H1 (cell line): ENCODE data around the gene ZNF598. TPM values are rescaled to one million over a fixed set of nuclear protein-coding genes. Genes with fewer than 3 reads are reported as not detected.

Experiments
- CTCF ChIA-PET: fragments of 300-600 bp; sonication (Branson Sonifier 250); formaldehyde crosslinking; loops from one replicate; lab custom pipeline; 2021; ENCODE audit not compliant: partially characterized antibody; lab: Charles Lee
- POLR2A ChIA-PET: fragments of 300-600 bp; sonication (Branson Sonifier 250); formaldehyde crosslinking; loops from one replicate; lab custom pipeline; 2021; ENCODE audit warnings: inconsistent platforms; ENCODE audit not compliant: partially characterized antibody; lab: Charles Lee
- DNase-seq, 2 experiments: peaks; one replicate each; pipeline versions ENCODE4 v3.0.0 to v3.0.0-alpha.2; 2010 to 2022; ENCODE audit warnings: low spot score in 2 of 2, low read depth in 1 of 2, mixed read lengths in 1 of 2
- FAIRE-seq: peaks from 2 replicates; lab custom pipeline; 2011; peaks lifted over from hg19 to GRCh38; lab: Jason Lieb, UNC
- H2AFZ ChIP-seq: 2 replicates; pipeline ENCODE4 v1.8.1; 2012; ENCODE audit warnings: low read length, inconsistent platforms
- H2AK5ac ChIP-seq: 2 replicates; pipeline ENCODE4 v1.6.1; 2013; ENCODE audit warnings: low read depth, low read length
- H2BK120ac ChIP-seq: replicated peaks from 2 replicates; pipeline ENCODE3; 2013; ENCODE audit warnings: low read depth, low read length, inconsistent platforms
- H2BK12ac ChIP-seq: 2 replicates; pipeline ENCODE4 v1.6.1; 2013; ENCODE audit warnings: low read depth, low read length
- H2BK15ac ChIP-seq: 2 replicates; pipeline ENCODE4 v1.6.1; 2013; ENCODE audit warnings: low read length
- H2BK20ac ChIP-seq: 2 replicates; pipeline ENCODE4 v1.6.1; 2013; ENCODE audit warnings: low read length
- H2BK5ac ChIP-seq: 2 replicates; pipeline ENCODE4 v1.6.1; 2013; ENCODE audit warnings: low read depth, low read length
- H3K14ac ChIP-seq: 2 replicates; pipeline ENCODE4 v1.6.1; 2013; ENCODE audit warnings: inconsistent platforms; ENCODE audit not compliant: insufficient read length
- H3K18ac ChIP-seq: 2 replicates; pipeline ENCODE4 v1.6.1; 2013; ENCODE audit warnings: low read length; ENCODE audit errors: extremely low read depth
- H3K23ac ChIP-seq: 2 replicates; pipeline ENCODE4 v1.6.1; 2013; ENCODE audit warnings: inconsistent platforms; ENCODE audit not compliant: insufficient read length
- H3K23me2 ChIP-seq: 2 replicates; pipeline ENCODE4 v1.6.1; 2013; ENCODE audit warnings: low read depth, low read length
- H3K27ac ChIP-seq: 2 replicates; pipeline ENCODE4 v1.6.1; 2011; ENCODE audit warnings: low read depth, low read length, inconsistent platforms
- H3K27me3 ChIP-seq, 4 experiments: replicated peaks in 1 of 4; 1 replicate in 1 of 4; 2 replicates in 3 of 4; pipeline versions ENCODE4 v1.6.1 to v1.8.1; 2011 to 2013; ENCODE audit warnings: low read length in 3 of 4, mild to moderate bottlenecking in 3 of 4, inconsistent platforms in 2 of 4, mixed read lengths in 2 of 4, moderate library complexity in 1 of 4; ENCODE audit not compliant: control insufficient read depth in 3 of 4, insufficient read depth in 3 of 4; ENCODE audit errors: extremely low read depth in 1 of 4
- H3K36me3 ChIP-seq, 4 experiments: 2 replicates each; pipeline versions ENCODE4 v1.6.1 to v1.8.1; 2011 to 2013; ENCODE audit warnings: mild to moderate bottlenecking in 4 of 4, low read length in 3 of 4, moderate library complexity in 2 of 4, control low read depth in 1 of 4, inconsistent platforms in 1 of 4; ENCODE audit not compliant: insufficient read depth in 4 of 4, control insufficient read depth in 2 of 4
- H3K4ac ChIP-seq: replicated peaks from 2 replicates; pipeline ENCODE3; 2013; ENCODE audit warnings: low read length, low read depth, mixed read lengths, inconsistent platforms; ENCODE audit not compliant: insufficient read length
- H3K4me1 ChIP-seq, 4 experiments: replicated peaks in 1 of 4; 1 replicate in 1 of 4; 2 replicates in 3 of 4; pipeline versions ENCODE4 v1.6.1 to v1.8.1; 2011 to 2013; ENCODE audit warnings: low read length in 3 of 4, inconsistent platforms in 2 of 4, mixed read lengths in 1 of 4; ENCODE audit not compliant: insufficient read depth in 4 of 4, control insufficient read depth in 3 of 4
- H3K4me2 ChIP-seq, 2 experiments: 2 replicates each; pipeline versions ENCODE4 v1.6.1 to v1.8.1; 2011 to 2013; ENCODE audit warnings: low read depth in 2 of 2, low read length in 2 of 2, control low read depth in 1 of 2, inconsistent platforms in 1 of 2, mild to moderate bottlenecking in 1 of 2; ENCODE audit not compliant: insufficient read depth in 1 of 2
- H3K4me3 ChIP-seq, 4 experiments: fragments of 200-600, 300-600 bp in 1 of 4; sonication (generic), shearing (Covaris generic), sonication (Bioruptor Twin) in 1 of 4; 2 replicates each; pipeline versions ENCODE4 v1.5.1 to v1.8.1; 2011 to 2016; ENCODE audit warnings: low read length in 4 of 4, low read depth in 3 of 4, control low read depth in 2 of 4, inconsistent platforms in 2 of 4, mild to moderate bottlenecking in 2 of 4, mixed read lengths in 1 of 4, moderate library complexity in 1 of 4; ENCODE audit not compliant: insufficient read depth in 2 of 4; ENCODE audit errors: extremely low read depth in 1 of 4
- H3K56ac ChIP-seq: replicated peaks from 2 replicates; pipeline ENCODE3; 2013; ENCODE audit warnings: low read depth, mild to moderate bottlenecking, mixed read lengths, low read length, inconsistent platforms; ENCODE audit not compliant: insufficient read length
- H3K79me1 ChIP-seq: 2 replicates; pipeline ENCODE4 v1.6.1; 2013; ENCODE audit warnings: low read depth, low read length, control low read depth
- H3K79me2 ChIP-seq, 2 experiments: 2 replicates each; pipeline versions ENCODE4 v1.6.1 to v1.8.1; 2012 to 2013; ENCODE audit warnings: low read length in 2 of 2, mild to moderate bottlenecking in 2 of 2, inconsistent platforms in 1 of 2; ENCODE audit not compliant: insufficient read depth in 2 of 2, control insufficient read depth in 1 of 2
- H3K9ac ChIP-seq, 4 experiments: replicated peaks in 1 of 4; 1 replicate in 1 of 4; 2 replicates in 3 of 4; pipeline versions ENCODE4 v1.6.1 to v1.8.1; 2011 to 2013; ENCODE audit warnings: low read depth in 3 of 4, low read length in 3 of 4, control low read depth in 2 of 4, mild to moderate bottlenecking in 2 of 4, moderate library complexity in 2 of 4, inconsistent platforms in 1 of 4; ENCODE audit errors: extremely low read depth in 1 of 4
- H3K9me3 ChIP-seq, 2 experiments: 2 replicates each; pipeline versions ENCODE4 v1.6.1 to v1.8.1; 2012 to 2013; ENCODE audit warnings: mild to moderate bottlenecking in 2 of 2, moderate library complexity in 2 of 2, control low read depth in 1 of 2, inconsistent platforms in 1 of 2, low read depth in 1 of 2, low read length in 1 of 2, mixed read lengths in 1 of 2; ENCODE audit not compliant: insufficient read depth in 2 of 2
- H4K20me1 ChIP-seq, 2 experiments: replicated peaks in 1 of 2; 2 replicates each; pipeline versions ENCODE3 to v1.8.1; 2011 to 2013; ENCODE audit warnings: inconsistent platforms in 2 of 2, low read length in 2 of 2, mild to moderate bottlenecking in 1 of 2; ENCODE audit not compliant: insufficient read depth in 2 of 2, control insufficient read depth in 1 of 2
- H4K5ac ChIP-seq: 2 replicates; pipeline ENCODE4 v1.6.1; 2013; ENCODE audit warnings: low read length, low read depth, mixed read lengths, inconsistent platforms; ENCODE audit not compliant: insufficient read length
- H4K8ac ChIP-seq: 2 replicates; pipeline ENCODE4 v1.8.0; 2013; ENCODE audit warnings: mild to moderate bottlenecking, moderate library complexity, low read length, inconsistent platforms; ENCODE audit not compliant: insufficient read depth; ENCODE audit errors: extremely low read depth
- H4K91ac ChIP-seq: replicated peaks from 2 replicates; pipeline ENCODE3; 2013; ENCODE audit warnings: low read length, mixed read lengths, inconsistent platforms; ENCODE audit not compliant: insufficient read length
- ATF2 ChIP-seq: IDR thresholded peaks from 2 replicates; pipeline ENCODE4 v1.6.1; 2012; ENCODE audit warnings: low read length, inconsistent platforms
- CBX8 ChIP-seq: fragments of 300-800, 300-1000 bp; sonication (generic); IDR thresholded peaks from 2 replicates; pipeline ENCODE4 v1.7.1; 2016; ENCODE audit warnings: low read depth, low read length, borderline replicate concordance
- FOSL1 ChIP-seq: IDR thresholded peaks from 2 replicates; pipeline ENCODE4 v1.6.1; 2011; ENCODE audit warnings: mild to moderate bottlenecking, low read depth, low read length, moderate library complexity; ENCODE audit not compliant: insufficient read depth
- GTF2F1 ChIP-seq: IDR thresholded peaks from 2 replicates; pipeline ENCODE4 v1.6.1; 2012; ENCODE audit warnings: low read depth, low read length, improper control_type of control experiment, borderline replicate concordance
- HDAC2 ChIP-seq, 2 experiments: fragments of 300-600 bp in 1 of 2; sonication (generic) in 1 of 2; IDR thresholded peaks; 2 replicates each; pipeline ENCODE4 v1.6.1; 2011 to 2012; ENCODE audit warnings: low read depth in 2 of 2, low read length in 2 of 2, mild to moderate bottlenecking in 2 of 2, moderate library complexity in 2 of 2, borderline replicate concordance in 1 of 2, inconsistent platforms in 1 of 2
- HDAC6 ChIP-seq: IDR thresholded peaks from one replicate; pipeline ENCODE4 v1.7.1; 2012; ENCODE audit warnings: low read depth, mild to moderate bottlenecking, inconsistent platforms, low read length, moderate library complexity
- JUND ChIP-seq: IDR thresholded peaks from 2 replicates; pipeline ENCODE4 v1.6.1; 2011; ENCODE audit warnings: mild to moderate bottlenecking, improper control_type of control experiment, low read length
- KDM4A ChIP-seq: IDR thresholded peaks from one replicate; pipeline ENCODE4 v1.7.1; 2012; ENCODE audit warnings: low read depth, mild to moderate bottlenecking, moderate library complexity, low read length, inconsistent platforms; ENCODE audit not compliant: severe bottlenecking
- SP1 ChIP-seq: IDR thresholded peaks from 2 replicates; pipeline ENCODE4 v1.6.1; 2011; ENCODE audit warnings: low read depth, low read length
- SP2 ChIP-seq: IDR thresholded peaks from 2 replicates; pipeline ENCODE4 v1.6.1; 2012; ENCODE audit warnings: mild to moderate bottlenecking, low read length, inconsistent platforms
- WGBS, 2 experiments: shearing (Covaris generic) in 1 of 2; methylation state at CpG; one replicate each; pipeline versions ENCODE4 v1.1.6 to v1.1.7; 2013 to 2015; ENCODE audit warnings: low lambda C conversion rate in 2 of 2, mixed read lengths in 2 of 2, inconsistent platforms in 1 of 2, low coverage in 1 of 2, missing lambda C conversion rate in 1 of 2; ENCODE audit not compliant: insufficient replicate concordance in 2 of 2, insufficient coverage in 1 of 2, insufficient read length in 1 of 2; ENCODE audit errors: extremely low coverage in 1 of 2, missing lambda C conversion rate in 1 of 2; 5-methylcytosine and 5-hydroxymethylcytosine counted together
- polyA plus RNA-seq, 7 experiments: library from polyadenylated mRNA; depleted of rRNA in 3 of 7; stranded (reverse) in 5 of 7; unstranded in 2 of 7; fragments of >200 nt in 5 of 7; fragments of 200-250 nt in 2 of 7; gene quantifications; 1 replicate in 5 of 7; 2 replicates in 1 of 7; 4 replicates in 1 of 7; pipeline versions ENCODE4 v1.2.1 to v1.2.3, GENCODE V29; 2011 to 2013; ENCODE audit warnings: missing spikeins in 2 of 7, mixed read lengths in 2 of 7
- total RNA-seq: library from RNA; stranded (reverse); fragmentation: NEBNext Ultra II Directional; extraction: Animal tissue kit (Norgen Biotek cat#: 25700); gene quantifications from 2 replicates; pipeline ENCODE4 v1.2.1, GENCODE V29; 2021
- TF ChIP-seq, protein P1 (sequence below): IDR thresholded peaks from 2 replicates; pipeline ENCODE4 v1.6.1; 2011; ENCODE audit warnings: low read length, improper control_type of control experiment

The ZNF598 gene
- total and polyA plus RNA-seq, 2 of the 8 experiments (the other 6 are each of a cell fraction or from before 2014, with no cell fraction given) = 29.3 to 47.6 TPM

DNA sequence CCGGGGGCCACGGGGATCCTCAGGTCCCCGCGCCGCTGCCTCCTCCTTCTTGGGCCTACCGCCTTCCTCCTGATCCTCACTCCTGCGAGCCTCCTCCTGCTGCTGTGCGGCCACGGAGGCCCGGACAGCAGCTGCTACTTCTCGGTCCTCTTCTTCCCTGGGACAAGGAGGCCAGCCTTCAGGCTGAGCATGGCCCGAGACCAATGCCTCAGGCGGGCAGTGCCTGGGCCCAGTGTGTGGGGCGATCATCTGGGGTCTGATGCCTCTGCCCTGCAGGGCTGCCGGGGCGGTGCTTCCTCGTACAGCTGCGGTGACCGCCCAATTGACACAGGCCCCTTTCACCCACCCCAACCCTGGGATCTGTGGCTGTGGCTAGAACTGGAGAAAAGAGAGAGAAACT is 8.6 kb downstream of the ZNF598 start:
- Histone ChIP-seq H3K9me3 (no peaks in the 10 kb centered on the region), H4K91ac (no peak overlapping the region), H3K4me1 (peaks cover 0 to 15% (median 7%) of the 10 kb centered on the region in 4 experiments; a peak in 5 of 7 replicates), H3K4me2 (no peak overlapping the region), H2BK15ac (no peak overlapping the region), H3K9ac (no peak overlapping the region), H3K27ac (no peak overlapping the region), H3K23ac (no peak overlapping the region), H2BK5ac (no peak overlapping the region), H3K36me3 (peaks cover 24 to 52% (median 42%) of the 10 kb centered on the region in 4 experiments), H2AFZ (no peak overlapping the region), H3K27me3 (no peaks in the 10 kb centered on the region), H3K56ac (no peak overlapping the region), H2BK12ac (no peak overlapping the region), H3K4me3 (no peak overlapping the region), H3K23me2 (no peaks in the 10 kb centered on the region), H3K4ac (no peak overlapping the region), H3K18ac (no peak overlapping the region), H2AK5ac (no peak overlapping the region), H4K8ac (no peak overlapping the region), H4K5ac (no peak overlapping the region), H3K79me2 (peaks cover 0 to 18% of the 10 kb centered on the region in 2 experiments; a peak in 2 of 4 replicates), H2BK120ac (no peak overlapping the region), H2BK20ac (no peak overlapping the region), H3K14ac (no peak overlapping the region), H3K79me1 (0 out of 2 replicates have a peak, but pooled peaks cover 2% of the 10 kb centered on the region), H4K20me1 (peaks cover 19 to 49% of the 10 kb centered on the region in 2 experiments)
- DNase-seq = no peak
- ChIA-PET CTCF (interaction anchor here (1.3 to 2.8 kb wide), 2 partner anchors 15 to 21 kb away, joined by 3 to 6 read pairs; no protein-coding TSS in a partner anchor), POLR2A (interaction anchor here (0.6 to 2.8 kb wide), 3 partner anchors 49 to 154 kb away, joined by 3 to 9 read pairs (median 5); partner anchors contain the start of gene TRAF7)
- 91% methylated on average over 18 of the region's 19 CpGs; no CpG with 5 or more reads in 1 of the 2 experiments for WGBS, 2 experiments
- FAIRE-seq = no peak
- TF ChIP-seq SP2 = no peak
- TF ChIP-seq HDAC2 (IDR thresholded peaks at IDR 0.05; ENCODE audit: borderline replicate concordance in 1 of 2, low read depth in 2 of 2, low read length in 2 of 2) = no peak
- no peak for TF ChIP-seq HDAC6
- no peak for TF ChIP-seq FOSL1
- no peak for TF ChIP-seq KDM4A
- no peak for TF ChIP-seq CBX8
- TF ChIP-seq SP1 = no peak
- TF ChIP-seq GTF2F1 = no peak
- no peak for TF ChIP-seq ATF2
- TF ChIP-seq, protein P1, sequence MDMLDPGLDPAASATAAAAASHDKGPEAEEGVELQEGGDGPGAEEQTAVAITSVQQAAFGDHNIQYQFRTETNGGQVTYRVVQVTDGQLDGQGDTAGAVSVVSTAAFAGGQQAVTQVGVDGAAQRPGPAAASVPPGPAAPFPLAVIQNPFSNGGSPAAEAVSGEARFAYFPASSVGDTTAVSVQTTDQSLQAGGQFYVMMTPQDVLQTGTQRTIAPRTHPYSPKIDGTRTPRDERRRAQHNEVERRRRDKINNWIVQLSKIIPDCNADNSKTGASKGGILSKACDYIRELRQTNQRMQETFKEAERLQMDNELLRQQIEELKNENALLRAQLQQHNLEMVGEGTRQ = no peak
- TF ChIP-seq JUND = no peak
